GM21381 (cell line): ENCODE data around the gene GJE1.

ENCODE experiments used
- ATAC-seq: cut with Tn5 transposase; IDR thresholded peaks from one replicate; pipeline ENCODE4 v1.9.1; 2021; ENCODE audit warnings: mild to moderate bottlenecking, moderate library complexity; ENCODE audit not compliant: unreplicated experiment

GJE1 gene

DNA sequence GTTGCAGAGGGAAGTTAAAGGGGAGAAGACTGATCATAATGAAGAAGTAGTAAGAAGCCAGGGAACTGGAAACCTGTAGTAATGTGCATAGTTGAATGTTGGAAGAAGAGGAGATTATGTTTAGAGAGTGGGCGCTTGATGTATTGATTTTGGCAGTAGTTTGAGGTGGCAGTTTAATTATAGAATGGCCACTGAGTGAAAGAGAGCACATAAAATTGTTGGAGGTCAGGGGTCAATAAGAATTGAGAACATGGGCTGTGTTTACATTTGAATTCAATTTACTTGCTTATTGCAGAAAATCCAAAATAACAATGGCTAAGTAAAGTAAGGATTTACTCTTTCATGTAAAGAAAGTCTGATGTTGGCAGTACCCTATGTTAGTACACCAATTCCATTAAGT lies 30.1 kb downstream of the GJE1 start:
- ATAC-seq, result no peak

DNA sequence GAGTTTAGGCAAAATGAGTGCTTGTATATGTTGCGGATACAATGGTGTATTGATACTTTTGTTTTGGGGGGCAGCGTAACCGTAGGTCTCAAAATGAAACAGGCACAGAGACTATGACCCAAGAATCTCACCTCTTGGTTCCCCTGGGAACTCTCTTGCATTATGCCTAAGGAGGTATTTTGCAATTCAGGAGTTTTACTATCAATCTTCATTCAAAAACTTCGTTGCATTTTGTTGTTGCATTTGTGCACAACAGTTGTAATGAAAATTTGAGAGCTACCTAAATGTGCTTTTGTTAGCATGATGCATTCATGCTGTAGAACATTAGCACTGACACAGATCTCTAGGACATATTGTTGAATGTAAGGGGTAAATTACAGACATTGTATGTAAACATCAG lies 32.5 kb downstream of the GJE1 start:
- no peak for ATAC-seq

DNA sequence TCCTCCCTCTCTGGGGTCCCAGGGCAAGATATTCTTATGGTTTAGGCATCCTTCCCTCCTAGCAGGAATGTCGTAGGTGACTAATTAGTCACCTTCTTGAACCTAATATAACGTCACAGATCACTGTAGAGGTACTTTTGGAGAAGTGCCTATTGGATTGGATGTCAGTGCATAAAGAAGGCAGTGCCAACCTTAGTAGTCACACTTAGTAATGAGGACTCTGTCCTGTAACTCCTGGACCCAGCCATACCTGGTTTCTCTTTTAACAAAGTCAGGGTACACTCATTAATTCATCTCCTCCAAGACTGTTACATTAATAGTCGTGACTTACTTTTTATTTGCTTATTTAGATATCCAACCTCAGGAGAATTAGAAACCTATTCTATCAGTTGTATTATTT lies 34.3 kb downstream of the GJE1 start:
- no peak for ATAC-seq

DNA sequence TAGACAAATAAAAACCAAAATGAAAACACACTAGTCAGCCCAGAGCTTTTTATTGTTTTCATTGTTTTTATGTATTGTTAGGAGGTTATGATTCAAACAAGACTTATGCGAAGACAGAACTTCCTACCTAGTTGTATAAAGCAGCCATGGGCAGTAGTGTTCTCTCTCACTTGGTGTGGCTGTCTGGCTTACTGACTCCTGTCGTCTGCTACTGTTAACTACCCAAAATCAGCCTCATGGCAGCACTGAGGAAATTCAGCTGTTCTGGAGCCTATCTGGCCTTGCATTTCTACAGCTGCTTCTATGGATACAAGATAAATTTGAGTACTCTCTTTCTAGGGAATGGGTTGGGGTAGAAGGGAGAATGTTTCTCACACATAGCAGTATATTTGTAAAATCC lies 34.8 kb downstream of the GJE1 start:
- ATAC-seq, result no peak

DNA sequence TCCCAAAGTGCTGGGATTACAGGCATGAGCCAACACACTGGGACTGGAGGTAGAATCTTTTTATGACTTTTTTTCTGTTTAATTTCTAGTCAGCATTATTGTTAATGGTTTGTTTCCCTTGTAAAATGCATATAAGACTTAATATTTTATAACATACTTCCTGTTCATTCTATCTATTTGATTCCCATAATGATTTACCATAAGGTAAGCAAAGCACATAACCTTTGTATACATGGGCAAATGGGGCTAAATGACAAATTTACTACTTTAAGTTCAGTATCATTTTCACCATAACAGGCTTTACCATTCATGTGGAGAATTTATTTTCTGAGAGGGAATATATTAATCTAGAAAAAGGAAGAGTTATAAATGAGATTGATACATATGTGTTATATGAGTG lies 38.6 kb downstream of the GJE1 start:
- no peak for ATAC-seq

DNA sequence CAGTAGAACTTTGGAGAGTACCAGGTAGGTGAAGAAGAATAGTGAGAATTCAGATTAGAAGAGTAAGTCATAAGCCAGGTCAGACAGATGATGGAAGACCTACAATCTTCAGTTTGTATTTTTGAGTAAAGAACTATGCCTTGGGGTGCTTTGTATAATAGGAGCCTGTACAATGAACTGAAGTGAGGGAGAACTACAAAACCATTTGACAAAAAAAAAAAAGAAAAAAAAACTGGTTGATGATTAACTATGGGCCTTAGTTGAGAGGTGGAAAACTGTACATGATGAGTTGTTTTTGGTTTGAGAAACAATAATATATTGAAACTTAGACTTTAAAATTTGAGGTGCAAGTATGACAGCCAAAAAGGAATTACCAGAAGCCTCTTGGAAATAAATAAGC lies 40.0 kb downstream of the GJE1 start:
- ATAC-seq, result no peak

DNA sequence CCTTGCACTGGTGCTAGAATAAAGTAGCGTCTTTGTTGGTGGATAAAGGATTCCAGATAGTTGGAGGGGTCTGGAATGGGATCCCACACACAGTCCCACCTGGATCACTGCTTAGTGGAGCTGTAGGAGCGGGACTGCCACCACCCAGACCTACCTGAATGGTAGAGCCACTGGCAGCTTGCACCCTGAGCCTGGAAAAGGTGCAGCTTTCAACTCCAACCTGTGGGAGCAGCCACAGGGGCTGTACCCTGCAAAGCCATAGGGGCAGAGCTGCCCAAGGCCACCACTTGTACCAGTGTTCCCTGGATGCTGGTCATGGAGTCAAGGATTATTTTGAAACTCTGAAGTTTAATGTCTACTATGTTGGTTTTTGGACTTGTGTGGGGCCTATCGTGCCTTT lies 41.3 kb downstream of the GJE1 start:
- ATAC-seq, result no peak

DNA sequence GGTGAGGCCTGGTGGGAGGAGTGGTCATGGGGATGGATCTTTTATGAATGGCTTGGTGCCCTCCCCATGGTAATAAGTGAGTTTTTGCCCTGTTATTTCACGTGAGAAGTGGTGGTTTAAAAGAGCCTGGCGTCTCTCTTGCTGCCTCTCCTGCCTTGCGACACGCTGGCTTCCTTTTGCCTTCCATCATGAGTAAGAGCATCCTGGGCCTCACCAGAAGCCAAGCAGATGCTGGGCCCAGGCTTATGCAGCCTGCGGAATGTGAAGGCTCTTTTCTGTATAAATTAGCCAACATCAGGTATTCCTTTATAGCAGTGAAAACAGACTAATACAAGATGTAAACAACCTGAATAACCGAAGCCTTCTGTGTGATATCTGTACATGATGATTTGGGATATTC lies 42.0 kb downstream of the GJE1 start:
- no peak for ATAC-seq

DNA sequence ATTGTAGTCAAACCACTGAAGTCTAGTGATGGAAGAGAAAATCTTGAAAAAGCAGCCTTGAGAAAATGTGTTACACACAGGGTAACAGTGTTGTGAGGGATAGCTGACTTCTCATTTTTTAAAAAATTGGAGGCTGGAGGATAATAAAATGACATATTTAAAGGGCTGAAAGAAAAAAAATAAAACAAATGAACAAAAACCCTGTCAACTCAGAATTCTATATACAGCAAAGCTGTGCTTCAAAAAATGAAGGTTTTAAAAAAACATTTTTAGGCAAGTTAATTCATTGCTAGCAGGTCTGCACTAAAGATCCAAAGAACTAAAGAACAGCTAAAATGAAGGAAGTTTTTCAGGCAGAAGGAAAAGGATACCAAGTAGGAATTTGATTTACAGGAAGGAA lies 45.4 kb downstream of the GJE1 start:
- ATAC-seq, result no peak

DNA sequence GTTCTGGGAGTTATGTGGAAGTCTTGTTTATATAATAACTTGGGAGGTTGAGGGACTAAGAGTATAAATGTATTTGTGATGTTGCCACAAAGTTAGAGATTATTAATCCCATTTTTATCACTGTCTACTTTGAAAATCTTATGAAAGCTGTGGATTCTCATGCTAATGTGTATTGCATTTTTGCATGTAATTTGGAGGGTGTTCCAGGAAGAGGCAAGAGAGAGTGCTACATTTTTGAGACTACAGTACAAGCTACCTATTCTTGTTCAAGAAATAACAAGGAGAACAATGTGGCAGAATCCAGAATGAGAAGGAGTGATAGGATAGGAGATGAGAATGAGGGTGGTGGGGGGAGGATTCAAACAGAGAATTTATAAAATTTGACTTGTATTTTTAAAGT lies 49.3 kb downstream of the GJE1 start:
- no peak for ATAC-seq

DNA sequence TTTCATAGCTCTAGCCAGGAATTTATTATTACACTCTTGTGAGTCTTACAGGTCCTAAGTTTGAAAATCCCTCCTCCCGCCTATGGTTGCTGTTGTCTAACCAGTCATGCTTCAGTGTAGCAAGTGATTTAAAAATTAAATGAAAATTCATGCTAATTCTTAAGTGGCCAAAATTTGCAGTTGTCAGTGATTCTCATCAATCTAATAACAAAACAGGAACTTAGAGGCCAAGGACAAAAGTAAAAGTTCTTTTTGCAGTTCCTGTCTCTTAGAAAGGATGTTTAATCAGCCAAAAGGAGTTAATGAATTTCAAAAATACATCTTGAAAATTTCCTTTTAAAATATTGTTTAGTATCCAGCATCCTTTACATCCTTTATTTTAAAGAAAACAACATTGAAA lies 50.6 kb downstream of the GJE1 start:
- ATAC-seq, result no peak

DNA sequence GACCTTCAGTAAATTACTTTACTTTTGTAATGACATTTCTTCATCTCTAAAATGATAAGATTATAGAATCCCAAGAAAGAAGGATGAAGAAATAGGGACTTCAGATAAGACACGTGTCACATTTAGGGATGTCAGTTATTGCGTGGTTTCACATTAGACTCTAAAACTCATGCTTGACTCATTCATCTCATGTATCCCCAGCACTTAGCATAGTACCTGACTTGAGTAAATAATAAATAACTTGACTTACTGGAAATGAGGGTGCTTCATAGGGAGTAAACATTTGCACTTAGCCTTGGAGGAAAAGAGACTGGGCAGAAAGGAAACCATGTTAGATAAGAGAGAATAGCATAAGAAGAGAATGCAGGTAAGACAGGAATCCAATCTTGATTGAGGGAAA lies 51.6 kb downstream of the GJE1 start:
- ATAC-seq, result no peak
